ENCODE results near the gene MPHOSPH10.

DNA sequence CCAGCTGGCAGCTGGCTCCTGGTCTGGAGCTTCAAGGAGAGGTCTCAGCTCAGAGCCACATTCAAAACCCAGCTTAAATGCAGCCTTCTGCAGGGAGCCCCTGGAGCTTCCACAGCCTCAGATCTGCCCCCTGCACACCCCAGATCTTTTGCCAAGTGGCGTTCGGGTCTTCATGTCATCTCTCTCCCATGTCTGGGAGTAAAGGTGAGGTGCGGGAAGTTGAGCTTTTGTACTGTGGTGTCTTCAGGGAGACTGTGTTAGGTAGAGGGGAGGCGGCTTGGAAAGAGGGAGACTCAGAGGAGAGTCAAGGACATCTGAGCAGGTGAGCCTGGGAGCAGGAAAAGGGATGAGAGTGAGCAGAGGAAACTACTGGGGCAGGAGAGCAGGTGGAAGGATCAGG is 25.4 kb downstream of the MPHOSPH10 start:
- no peak for TF ChIP-seq POLR2A (IDR thresholded peaks at IDR 0.05)
- TF ChIP-seq, protein P1, sequence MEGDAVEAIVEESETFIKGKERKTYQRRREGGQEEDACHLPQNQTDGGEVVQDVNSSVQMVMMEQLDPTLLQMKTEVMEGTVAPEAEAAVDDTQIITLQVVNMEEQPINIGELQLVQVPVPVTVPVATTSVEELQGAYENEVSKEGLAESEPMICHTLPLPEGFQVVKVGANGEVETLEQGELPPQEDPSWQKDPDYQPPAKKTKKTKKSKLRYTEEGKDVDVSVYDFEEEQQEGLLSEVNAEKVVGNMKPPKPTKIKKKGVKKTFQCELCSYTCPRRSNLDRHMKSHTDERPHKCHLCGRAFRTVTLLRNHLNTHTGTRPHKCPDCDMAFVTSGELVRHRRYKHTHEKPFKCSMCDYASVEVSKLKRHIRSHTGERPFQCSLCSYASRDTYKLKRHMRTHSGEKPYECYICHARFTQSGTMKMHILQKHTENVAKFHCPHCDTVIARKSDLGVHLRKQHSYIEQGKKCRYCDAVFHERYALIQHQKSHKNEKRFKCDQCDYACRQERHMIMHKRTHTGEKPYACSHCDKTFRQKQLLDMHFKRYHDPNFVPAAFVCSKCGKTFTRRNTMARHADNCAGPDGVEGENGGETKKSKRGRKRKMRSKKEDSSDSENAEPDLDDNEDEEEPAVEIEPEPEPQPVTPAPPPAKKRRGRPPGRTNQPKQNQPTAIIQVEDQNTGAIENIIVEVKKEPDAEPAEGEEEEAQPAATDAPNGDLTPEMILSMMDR (IDR thresholded peaks at IDR 0.05): no peak
